Breast epithelium (tissue), 4 donors: ENCODE measurements around the gene GYG1. TPM values are rescaled to one million over a fixed set of nuclear protein-coding genes. Genes with fewer than 3 reads are reported as not detected.
"Not testable (repeated sequence)": the region's sequence is repeated elsewhere in the genome, so short reads cannot be mapped to it uniquely, and the experiment has no call there.

Experiments
- DNase-seq, 2 donors: peaks; one replicate each; pipeline ENCODE4 v3.0.0-alpha.2; 2019; ENCODE audit warnings: low spot score in 2 of 2
- H3K27ac ChIP-seq, 2 donors: fragments of 200-600 bp; sonication (generic) in 1 of 2; one replicate each; pipeline ENCODE4 v1.5.1; 2016 to 2019; ENCODE audit warnings: mild to moderate bottlenecking in 1 of 2
- H3K27me3 ChIP-seq, 2 donors: fragments of 200-600 bp; sonication (generic) in 1 of 2; one replicate each; pipeline versions ENCODE4 v1.5.1 to v1.6.0; 2017 to 2019; ENCODE audit warnings: control low read depth in 1 of 2, mild to moderate bottlenecking in 1 of 2
- H3K36me3 ChIP-seq: fragments of 200-600 bp; one replicate; pipeline ENCODE4 v1.5.1; 2019
- H3K4me1 ChIP-seq, 2 donors: fragments of 200-600 bp; sonication (generic); one replicate each; pipeline ENCODE4 v1.5.1; 2016 to 2019; ENCODE audit warnings: control low read depth in 1 of 2
- H3K4me3 ChIP-seq, 3 donors: fragments of 200-600 bp; sonication (generic); 1 replicate in 2 of 3; 2 replicates in 1 of 3; pipeline ENCODE4 v1.5.1; 2016 to 2019; ENCODE audit warnings: mild to moderate bottlenecking in 3 of 3, moderate library complexity in 2 of 3
- H3K9me3 ChIP-seq, 2 donors: fragments of 200-600 bp; sonication (generic) in 1 of 2; one replicate each; pipeline ENCODE4 v1.5.1; 2016 to 2019; ENCODE audit warnings: control low read depth in 1 of 2
- CTCF ChIP-seq, 3 donors: fragments of 450-650 bp; IDR thresholded peaks; one replicate each; pipeline ENCODE4 v1.5.1; 2016 to 2017; ENCODE audit warnings: antibody characterized with exemption in 3 of 3, mild to moderate bottlenecking in 3 of 3, moderate library complexity in 3 of 3
- POLR2A ChIP-seq: fragments of 450-650 bp; IDR thresholded peaks from one replicate; pipeline ENCODE4 v1.6.1; 2016; ENCODE audit warnings: antibody characterized with exemption, mild to moderate bottlenecking, moderate library complexity
- POLR2AphosphoS5 ChIP-seq, 3 donors: sonication (generic); formaldehyde crosslinking; IDR thresholded peaks; one replicate each; pipeline ENCODE4 v1.6.1; 2017; ENCODE audit warnings: antibody characterized with exemption in 3 of 3
- intact Hi-C: fragments of 100-400 bp; cut with DNase I; formaldehyde crosslinking; loops from one replicate; pipeline ENCODE4 v1.15.1; 2023; ENCODE audit warnings: low total_unique reads
- total RNA-seq, 3 donors: library from RNA; depleted of rRNA; stranded (reverse); fragments of >200 nt; gene quantifications; one replicate each; pipeline ENCODE4 v1.1.0, GENCODE V29; 2016

The GYG1 gene
- total RNA-seq, 3 donors from 2014 or later: 25.8 to 36.1 (median 35.9) TPM

GRCh38 chr3:148971401-148972163, 19.8 kb upstream of the GYG1 start:
- Histone ChIP-seq H3K4me3 (no peak overlapping the region), H3K4me1 (no peaks in the 10 kb centered on the region), H3K27me3 (no peaks in the 10 kb centered on the region), H3K36me3 (no peaks in the 10 kb centered on the region), H3K9me3 (no peaks in the 10 kb centered on the region), H3K27ac (no peak overlapping the region)
- intact Hi-C loops: no loop called here
- TF ChIP-seq CTCF (IDR thresholded peaks at IDR 0.05) (no peak), POLR2A (no peak), POLR2AphosphoS5 (IDR thresholded peaks at IDR 0.05) (no peak)
- DNase-seq: no peak

- Histone ChIP-seq H3K36me3 (no peaks in the 10 kb centered on the region), H3K4me1 (no peaks in the 10 kb centered on the region), H3K4me3 (peak overlapping the region in 1 of 3 donors; percentile 8), H3K9me3 (no peaks in the 10 kb centered on the region), H3K27ac (no peak overlapping the region), H3K27me3 (no peaks in the 10 kb centered on the region)
- no peak for TF ChIP-seq CTCF (IDR thresholded peaks at IDR 0.05)
- no peak for TF ChIP-seq POLR2A
- no peak for TF ChIP-seq POLR2AphosphoS5 (IDR thresholded peaks at IDR 0.05)
- DNase-seq: no peak
- intact Hi-C loops: no loop called here
Observed at GRCh38 chr3:148974726-148975125, 16.6 kb upstream of the GYG1 start.

GRCh38 chr3:148975248-148975647, 16.1 kb upstream of the GYG1 start:
- no peaks in the 10 kb centered on the region for H3K36me3 ChIP-seq
- H3K4me1 ChIP-seq: no peaks in the 10 kb centered on the region
- no peak for DNase-seq
- H3K4me3 ChIP-seq: no peak overlapping the region
- peak overlapping the region; percentile 22 to 32 for H3K27ac ChIP-seq
- TF ChIP-seq POLR2A (no peak), CTCF (IDR thresholded peaks at IDR 0.05) (no peak), POLR2AphosphoS5 (IDR thresholded peaks at IDR 0.05) (no peak)
- no peaks in the 10 kb centered on the region for H3K9me3 ChIP-seq
- intact Hi-C loops: no loop called here
- no peaks in the 10 kb centered on the region for H3K27me3 ChIP-seq

- H3K27ac ChIP-seq: peak overlapping the region; percentile 22 to 32
- intact Hi-C loops: no loop called here
- H3K36me3 ChIP-seq: no peaks in the 10 kb centered on the region
- DNase-seq: no peak
- TF ChIP-seq POLR2AphosphoS5 (IDR thresholded peaks at IDR 0.05) (no peak), POLR2A (no peak), CTCF (IDR thresholded peaks at IDR 0.05) (no peak)
- H3K4me1 ChIP-seq: no peaks in the 10 kb centered on the region
- no peak overlapping the region for H3K4me3 ChIP-seq
- H3K27me3 ChIP-seq: no peaks in the 10 kb centered on the region
- H3K9me3 ChIP-seq: no peaks in the 10 kb centered on the region
Observed at GRCh38 chr3:148975696-148976095, 15.6 kb upstream of the GYG1 start.

GRCh38 chr3:148981273-148981672, 10.1 kb upstream of the GYG1 start:
- intact Hi-C loops: no loop called here
- no peaks in the 10 kb centered on the region for H3K27me3 ChIP-seq
- H3K9me3 ChIP-seq: no peaks in the 10 kb centered on the region

GRCh38 chr3:148987551-148987950, 3.8 kb upstream of the GYG1 start:
- intact Hi-C loops, H3K36me3 ChIP-seq, DNase-seq, H3K27me3 ChIP-seq, H3K4me1 ChIP-seq, H3K4me3 ChIP-seq, H3K27ac ChIP-seq, H3K9me3 ChIP-seq: not testable (repeated sequence)

More at GRCh38 chr3:148981273-148981672, 10.1 kb upstream of the GYG1 start:
- Histone ChIP-seq H3K4me3 (no peak overlapping the region), H3K4me1 (no peaks in the 10 kb centered on the region), H3K27ac (no peak overlapping the region), H3K36me3 (no peaks in the 10 kb centered on the region)
- TF ChIP-seq POLR2AphosphoS5 (IDR thresholded peaks at IDR 0.05): no peak
- no peak for TF ChIP-seq POLR2A
- no peak for TF ChIP-seq CTCF (IDR thresholded peaks at IDR 0.05)
- no peak for DNase-seq
